Astrocyte (in vitro differentiated cells and primary cell): ENCODE measurements around the gene PCDHB2.
A peak's percentile ranks its signal among the peaks of the same experiment; 100 is the strongest.

Experiments
- EZH2 ChIP-seq: IDR thresholded peaks from 2 replicates; pipeline ENCODE4 v1.6.1; 2012; ENCODE audit warnings: mild to moderate bottlenecking, low read length, inconsistent platforms; ENCODE audit not compliant: insufficient read depth
- TF ChIP-seq, protein P1 (sequence below): IDR thresholded peaks from 2 replicates; pipeline ENCODE4 v1.5.1; 2011; ENCODE audit warnings: low read depth, mild to moderate bottlenecking, inconsistent platforms, low read length, moderate library complexity; ENCODE audit not compliant: insufficient read depth

DNA sequence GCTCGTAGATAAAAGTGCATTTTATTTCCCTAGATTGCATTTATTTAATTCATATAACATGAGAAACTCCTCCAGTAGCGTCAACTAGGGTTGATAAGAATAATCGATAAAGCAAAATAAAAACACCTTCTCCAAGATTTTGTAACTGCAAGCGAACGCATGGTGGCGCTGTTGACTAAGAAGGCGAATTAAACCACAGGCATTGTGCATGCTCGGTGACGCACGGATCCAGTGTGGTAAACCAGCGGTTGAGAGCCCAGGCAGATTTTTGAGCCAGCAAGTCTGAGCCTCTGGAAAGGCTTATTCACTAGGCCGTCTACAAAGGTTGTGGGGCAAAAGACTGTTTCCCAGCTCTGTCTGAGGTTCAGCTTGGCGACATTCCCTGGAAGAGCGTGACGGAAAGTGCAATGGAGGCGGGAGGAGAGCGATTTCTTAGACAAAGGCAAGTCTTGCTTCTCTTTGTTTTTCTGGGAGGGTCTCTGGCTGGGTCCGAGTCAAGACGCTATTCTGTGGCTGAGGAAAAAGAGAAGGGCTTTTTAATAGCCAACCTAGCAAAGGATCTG is 5.9 kb downstream of the PCDHB2 start, which contains the start of gene PCDHB3:
- TF ChIP-seq, protein P1, sequence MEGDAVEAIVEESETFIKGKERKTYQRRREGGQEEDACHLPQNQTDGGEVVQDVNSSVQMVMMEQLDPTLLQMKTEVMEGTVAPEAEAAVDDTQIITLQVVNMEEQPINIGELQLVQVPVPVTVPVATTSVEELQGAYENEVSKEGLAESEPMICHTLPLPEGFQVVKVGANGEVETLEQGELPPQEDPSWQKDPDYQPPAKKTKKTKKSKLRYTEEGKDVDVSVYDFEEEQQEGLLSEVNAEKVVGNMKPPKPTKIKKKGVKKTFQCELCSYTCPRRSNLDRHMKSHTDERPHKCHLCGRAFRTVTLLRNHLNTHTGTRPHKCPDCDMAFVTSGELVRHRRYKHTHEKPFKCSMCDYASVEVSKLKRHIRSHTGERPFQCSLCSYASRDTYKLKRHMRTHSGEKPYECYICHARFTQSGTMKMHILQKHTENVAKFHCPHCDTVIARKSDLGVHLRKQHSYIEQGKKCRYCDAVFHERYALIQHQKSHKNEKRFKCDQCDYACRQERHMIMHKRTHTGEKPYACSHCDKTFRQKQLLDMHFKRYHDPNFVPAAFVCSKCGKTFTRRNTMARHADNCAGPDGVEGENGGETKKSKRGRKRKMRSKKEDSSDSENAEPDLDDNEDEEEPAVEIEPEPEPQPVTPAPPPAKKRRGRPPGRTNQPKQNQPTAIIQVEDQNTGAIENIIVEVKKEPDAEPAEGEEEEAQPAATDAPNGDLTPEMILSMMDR: peak; percentile 16
- TF ChIP-seq EZH2: no peak
